Body of pancreas (tissue), 4 donors: ENCODE data around the gene CCL3. TPM values are rescaled to one million over a fixed set of nuclear protein-coding genes. Genes with fewer than 3 reads are reported as not detected.

Experiments used
- ATAC-seq: fragments of 150-250 bp; one replicate; pipeline ENCODE4 v1.9.1; 2016
- DNase-seq, 4 donors: peaks; one replicate each; pipeline ENCODE4 v3.0.0-alpha.2; 2019
- H3K27ac ChIP-seq, 4 donors: fragments of 200-600 bp; sonication (generic); 1 replicate in 3 of 4; 2 replicates in 1 of 4; pipeline versions ENCODE4 v1.5.1 to v1.6.1; 2016 to 2019; ENCODE audit warnings: mild to moderate bottlenecking in 1 of 4, mixed read lengths in 1 of 4, moderate library complexity in 1 of 4
- H3K27me3 ChIP-seq, 2 donors: fragments of 200-600 bp; sonication (generic); one replicate each; pipeline ENCODE4 v1.6.0; 2016; ENCODE audit warnings: mild to moderate bottlenecking in 1 of 2
- H3K36me3 ChIP-seq, 2 donors: fragments of 200-600 bp; sonication (generic); replicated peaks in 1 of 2; 2 replicates each; pipeline ENCODE4 v1.5.1; 2016; ENCODE audit warnings: low read depth in 2 of 2; ENCODE audit not compliant: insufficient read depth in 1 of 2
- H3K4me1 ChIP-seq: fragments of 200-600 bp; sonication (generic); one replicate; pipeline ENCODE4 v1.6.0; 2016
- H3K4me3 ChIP-seq, 2 donors: fragments of 200-600 bp; sonication (generic); 1 replicate in 1 of 2; 2 replicates in 1 of 2; pipeline ENCODE4 v1.5.1; 2016 to 2019
- H3K9me3 ChIP-seq, 3 donors: fragments of 200-600 bp; sonication (generic); 1 replicate in 2 of 3; 2 replicates in 1 of 3; pipeline ENCODE4 v1.5.1; 2016
- CTCF ChIP-seq, 7 experiments: fragments of 450-650 bp in 4 of 7; fragments of 200-600 bp in 3 of 7; sonication (generic) in 3 of 7; IDR thresholded peaks; one replicate each; pipeline ENCODE4 v1.5.1; 2016 to 2019; ENCODE audit warnings: antibody characterized with exemption in 7 of 7
- POLR2A ChIP-seq, 3 donors: fragments of 450-650 bp; IDR thresholded peaks; one replicate each; pipeline ENCODE4 v1.6.1; 2016; ENCODE audit warnings: antibody characterized with exemption in 3 of 3, mild to moderate bottlenecking in 2 of 3
- WGBS, 2 donors: methylation state at CpG; one replicate each; pipeline ENCODE4 v1.1.5; 2017; 5-methylcytosine and 5-hydroxymethylcytosine counted together
- intact Hi-C: fragments of 100-400 bp; cut with DNase I; formaldehyde crosslinking; loops from one replicate; pipeline ENCODE4 v1.15.1; 2023
- total RNA-seq, 2 donors: library from RNA; depleted of rRNA; stranded (reverse); fragments of >200 nt; gene quantifications; one replicate each; pipeline ENCODE4 v1.1.0, GENCODE V29; 2016

CCL3 gene
- total RNA-seq, 2 donors from 2014 or later = not detected

DNA sequence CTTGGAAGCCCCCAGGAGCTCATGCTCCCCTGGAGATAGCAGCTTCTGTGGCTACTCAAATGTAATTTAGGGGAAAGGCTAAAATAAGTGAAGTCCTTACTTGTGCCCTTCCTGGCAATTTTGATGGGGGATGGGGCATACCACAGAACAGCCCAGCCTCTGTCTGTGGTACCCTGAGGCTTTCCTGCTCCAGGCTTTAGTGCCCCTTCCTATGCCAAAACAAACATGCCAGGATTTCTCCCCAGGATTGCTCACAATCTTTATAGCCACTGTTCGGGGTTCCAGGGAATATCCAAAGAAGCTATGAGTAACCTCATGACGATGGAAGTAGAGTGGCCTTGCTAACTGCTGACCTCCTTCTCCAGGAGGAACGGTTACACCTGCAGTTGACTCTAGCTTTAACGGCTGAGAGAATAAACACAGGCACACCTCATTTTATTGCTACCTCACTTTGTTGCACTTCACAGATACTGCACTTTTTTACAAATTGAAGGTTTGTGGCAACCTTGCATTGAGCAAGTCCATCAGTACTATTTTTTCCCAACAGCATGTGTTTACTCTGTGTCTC lies 38.6 kb upstream of the CCL3 start:
- no peak for TF ChIP-seq POLR2A (IDR thresholded peaks at IDR 0.05)
- TF ChIP-seq CTCF (IDR thresholded peaks at IDR 0.05) = no peak
- Histone ChIP-seq H3K27me3 (no peaks in the 10 kb centered on the region), H3K27ac (no peak overlapping the region), H3K9me3 (peaks cover 0 to 24% (median 0%) of the 10 kb centered on the region in 3 donors), H3K36me3 (no peaks in the 10 kb centered on the region), H3K4me3 (no peak overlapping the region), H3K4me1 (no peaks in the 10 kb centered on the region)
- intact Hi-C loops = no loop called here
- 35 to 70% methylated on average over 4 of the region's 4 CpGs for WGBS, 2 donors
- ATAC-seq = no peak
- DNase-seq = no peak

GRCh38 chr17:36127911-36128310 lies 38.0 kb upstream of the CCL3 start:
- no peak for TF ChIP-seq CTCF (IDR thresholded peaks at IDR 0.05)
- no peak for TF ChIP-seq POLR2A (IDR thresholded peaks at IDR 0.05)
- Histone ChIP-seq H3K4me1 (no peaks in the 10 kb centered on the region), H3K9me3 (peaks cover 0 to 24% (median 0%) of the 10 kb centered on the region in 3 donors), H3K27ac (no peak overlapping the region), H3K36me3 (no peaks in the 10 kb centered on the region), H3K4me3 (no peak overlapping the region), H3K27me3 (no peaks in the 10 kb centered on the region)
- intact Hi-C loops = no loop called here
- DNase-seq (no peak), ATAC-seq (no peak)
- whole genome bisulfite sequencing, 2 donors = 64 to 68% methylated on average over 6 of the region's 6 CpGs

- no peaks in the 10 kb centered on the region for H3K4me1 ChIP-seq
- no peak for TF ChIP-seq CTCF (IDR thresholded peaks at IDR 0.05)
- TF ChIP-seq POLR2A (IDR thresholded peaks at IDR 0.05) = no peak
Measured at GRCh38 chr17:36127199-36127893, 37.4 kb upstream of the CCL3 start.

GRCh38 chr17:36124879-36125824 lies 35.2 kb upstream of the CCL3 start:
- no peak overlapping the region for H3K4me3 ChIP-seq

More at GRCh38 chr17:36127199-36127893, 37.4 kb upstream of the CCL3 start:
- Histone ChIP-seq H3K9me3 (peaks cover 0 to 24% (median 0%) of the 10 kb centered on the region in 3 donors), H3K36me3 (no peaks in the 10 kb centered on the region), H3K27ac (no peak overlapping the region), H3K27me3 (no peaks in the 10 kb centered on the region), H3K4me3 (no peak overlapping the region)
- 55 to 62% methylated on average over 7 of the region's 7 CpGs for WGBS, 2 donors
- DNase-seq (no peak), ATAC-seq (no peak)
- intact Hi-C loops = no loop called here

More at GRCh38 chr17:36124879-36125824, 35.2 kb upstream of the CCL3 start:
- TF ChIP-seq CTCF (IDR thresholded peaks at IDR 0.05) = no peak
- no peak for TF ChIP-seq POLR2A (IDR thresholded peaks at IDR 0.05)
- Histone ChIP-seq H3K9me3 (peaks cover 0 to 24% (median 0%) of the 10 kb centered on the region in 3 donors), H3K4me1 (no peaks in the 10 kb centered on the region), H3K27me3 (no peaks in the 10 kb centered on the region), H3K27ac (no peak overlapping the region), H3K36me3 (no peaks in the 10 kb centered on the region)
- intact Hi-C loops = no loop called here
- 67 to 74% methylated on average over 8 to 9 of the region's 9 CpGs for WGBS, 2 donors
- DNase-seq (no peak), ATAC-seq (no peak)
